Endometrial microvascular endothelial cells (primary cell): ENCODE results near the gene MEIS1. TPM values are rescaled to one million over a fixed set of nuclear protein-coding genes. Genes with fewer than 3 reads are reported as not detected.

Experiments
- in situ Hi-C: cut with HindIII; loops from 2 replicates; pipeline ENCODE4 v1.10.0; 2017; ENCODE audit warnings: low sequenced_read_pairs, low pct_unique_long_range_greater_than_20kb; ENCODE audit errors: inconsistent ontology term
- total RNA-seq: library from RNA; depleted of rRNA; stranded (reverse); fragments of >200 nt; gene quantifications from one replicate; pipeline ENCODE4 v1.2.3, GENCODE V29; 2015; ENCODE audit errors: inconsistent ontology term

Gene MEIS1
- total RNA-seq, 1 donor from 2014 or later, result 17.1 TPM

DNA sequence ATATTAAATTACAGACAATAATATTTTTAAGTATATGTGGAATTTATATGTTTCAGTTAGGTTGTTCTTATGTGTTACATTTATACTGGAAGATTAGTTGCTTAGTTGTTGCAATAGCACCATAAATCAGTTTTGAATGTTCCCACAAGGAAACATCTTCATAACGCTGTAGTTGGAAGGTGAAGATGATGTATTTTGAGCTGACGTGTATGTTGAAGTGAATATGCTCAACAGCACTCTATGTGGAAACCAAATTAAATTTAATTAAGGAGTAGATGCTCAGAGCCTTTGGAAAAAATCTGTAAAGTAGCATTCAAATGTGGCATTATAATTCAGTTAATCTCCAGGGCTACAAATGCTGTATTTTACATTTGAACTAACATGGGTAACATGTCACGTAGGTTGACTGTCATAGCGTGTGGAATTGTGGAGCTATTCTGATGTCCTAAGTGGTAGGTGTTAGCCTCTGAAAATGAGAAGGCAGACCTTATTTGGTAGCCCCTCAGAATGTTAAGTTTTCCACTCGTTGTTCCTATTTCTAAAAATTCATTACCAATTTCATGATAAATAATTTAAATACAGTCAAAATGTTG is 88.5 kb downstream of the MEIS1 start:
- in situ Hi-C loops, result no loop called here

DNA sequence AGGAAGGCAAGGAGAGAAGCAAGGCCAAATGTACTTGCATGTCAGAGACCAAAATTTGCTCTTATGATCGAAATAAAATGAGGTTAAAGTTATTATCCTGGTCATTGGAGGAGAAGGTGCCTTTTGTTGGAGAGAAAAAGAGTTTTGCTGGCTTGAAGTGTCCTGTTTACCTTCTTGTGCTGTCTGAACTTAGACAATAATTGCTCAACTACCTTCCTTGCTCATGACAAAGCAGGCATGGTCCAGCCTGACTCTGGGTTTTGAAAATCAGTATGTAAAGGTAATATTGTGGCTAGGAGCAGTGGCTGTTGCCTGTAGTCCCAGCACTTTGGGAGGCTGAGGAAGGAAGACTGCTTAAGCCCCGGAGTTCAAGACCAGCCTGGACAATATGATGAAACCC is 89.1 kb downstream of the MEIS1 start:
- in situ Hi-C loops, result no loop called here

DNA sequence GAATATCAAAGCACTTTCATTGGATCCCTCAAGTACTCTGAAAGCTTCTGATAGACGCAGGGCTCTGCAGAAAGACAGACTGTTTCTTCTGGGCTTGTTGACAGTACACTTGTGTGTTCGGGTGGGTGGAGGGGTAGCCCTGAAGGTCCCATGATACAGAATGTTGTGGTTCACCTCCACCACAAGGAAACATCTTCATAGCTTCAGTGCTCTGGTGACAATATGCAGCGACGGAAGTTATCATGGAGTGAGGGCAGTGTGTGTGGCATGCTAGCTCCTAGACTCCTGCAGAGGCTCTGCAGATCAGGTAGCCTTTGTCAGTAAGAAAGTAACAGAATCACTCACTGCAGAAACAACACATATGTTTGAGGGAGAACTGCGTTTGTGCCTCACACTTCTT is 90.7 kb downstream of the MEIS1 start:
- in situ Hi-C loops, result no loop called here

DNA sequence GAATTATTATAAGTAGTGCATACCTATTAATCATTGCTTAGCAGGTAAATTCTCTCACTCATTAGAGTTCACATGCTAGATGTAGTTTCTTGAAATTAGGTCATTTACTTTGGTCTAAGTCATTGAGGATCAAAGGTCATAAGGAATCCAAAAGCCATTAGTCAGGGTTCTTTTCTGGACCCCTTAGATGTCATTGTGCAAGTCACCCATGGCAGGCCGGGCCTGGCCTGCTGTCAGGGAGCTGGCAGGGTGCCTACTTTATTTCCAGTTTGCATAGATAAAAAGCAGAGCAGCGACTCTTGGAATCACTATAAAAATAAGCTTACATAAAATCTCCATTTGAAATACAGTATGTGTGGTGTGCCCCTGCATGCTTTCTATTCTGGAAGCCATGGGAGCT is 91.3 kb downstream of the MEIS1 start:
- in situ Hi-C loops, result no loop called here

DNA sequence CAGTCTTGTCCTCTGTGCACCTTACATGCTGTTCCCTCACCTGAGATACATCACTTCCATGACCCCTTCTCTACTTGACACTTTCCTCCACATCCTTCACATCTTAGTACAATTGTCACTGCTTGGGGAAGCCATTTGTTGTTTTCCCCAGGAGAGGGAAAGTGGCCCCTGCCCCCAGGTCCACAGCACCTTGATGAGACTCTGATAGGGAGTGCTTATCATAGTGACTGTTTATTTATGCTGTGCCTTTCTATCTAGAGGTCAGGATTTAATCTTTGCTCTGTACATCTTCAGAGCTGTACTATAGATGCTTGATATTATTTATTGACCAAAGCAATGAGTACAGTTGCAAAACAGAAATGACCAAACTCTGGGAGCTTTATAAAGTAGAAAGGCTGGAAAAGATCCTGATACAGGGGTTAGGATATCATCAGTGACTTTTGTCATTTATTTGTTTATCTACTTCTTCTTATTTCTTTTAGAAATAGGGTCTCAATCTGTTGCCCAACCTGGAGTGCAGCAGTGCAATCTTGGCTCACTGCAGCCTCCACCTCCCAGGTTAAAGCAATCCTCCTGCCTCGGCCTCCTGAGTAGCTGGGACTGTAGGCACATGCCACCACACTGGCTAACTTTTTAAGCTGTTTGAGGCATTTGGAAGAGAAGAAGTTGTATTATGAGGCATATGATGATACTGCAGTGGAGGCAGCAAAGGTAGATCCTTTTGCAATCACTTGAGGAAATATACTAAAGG is 94.2 kb downstream of the MEIS1 start:
- in situ Hi-C loops, result no loop called here

DNA sequence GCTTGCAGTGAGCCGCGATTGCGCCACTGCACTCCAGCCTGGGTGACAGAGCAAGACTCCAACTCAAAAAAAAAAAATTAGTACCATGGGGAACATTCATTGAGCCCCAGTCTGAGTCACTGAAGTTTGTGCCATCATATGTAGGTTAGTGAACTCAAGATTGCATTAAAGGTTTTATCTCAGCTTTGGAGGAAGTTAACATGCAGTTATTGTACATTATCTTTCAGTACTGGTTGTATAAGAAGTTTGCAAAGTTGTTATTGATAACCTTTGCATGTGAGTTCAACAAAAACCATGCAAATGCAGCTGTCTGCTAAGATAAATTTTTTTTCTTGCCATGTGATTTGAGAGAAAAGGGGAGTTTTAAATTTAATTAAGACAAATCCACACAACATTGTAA is 95.7 kb downstream of the MEIS1 start:
- in situ Hi-C loops, result no loop called here

DNA sequence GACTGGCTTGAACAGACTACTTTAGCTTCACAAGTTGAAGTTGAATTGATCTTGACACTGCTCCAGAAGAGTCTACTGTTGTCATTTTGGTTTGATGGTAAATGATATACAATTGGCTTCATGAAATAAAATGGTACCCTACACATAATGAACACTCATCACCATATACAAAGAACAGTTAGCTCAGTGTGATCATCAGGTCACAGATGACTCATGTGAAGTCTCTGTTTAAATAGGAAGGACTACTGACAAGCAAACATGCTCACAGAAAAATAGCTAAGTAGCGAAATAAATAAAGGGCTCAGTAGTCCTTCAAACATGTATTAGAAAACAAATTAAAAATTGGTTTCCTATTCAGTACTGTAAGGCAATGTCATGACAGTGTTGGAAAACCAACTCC is 96.2 kb downstream of the MEIS1 start:
- in situ Hi-C loops, result no loop called here

DNA sequence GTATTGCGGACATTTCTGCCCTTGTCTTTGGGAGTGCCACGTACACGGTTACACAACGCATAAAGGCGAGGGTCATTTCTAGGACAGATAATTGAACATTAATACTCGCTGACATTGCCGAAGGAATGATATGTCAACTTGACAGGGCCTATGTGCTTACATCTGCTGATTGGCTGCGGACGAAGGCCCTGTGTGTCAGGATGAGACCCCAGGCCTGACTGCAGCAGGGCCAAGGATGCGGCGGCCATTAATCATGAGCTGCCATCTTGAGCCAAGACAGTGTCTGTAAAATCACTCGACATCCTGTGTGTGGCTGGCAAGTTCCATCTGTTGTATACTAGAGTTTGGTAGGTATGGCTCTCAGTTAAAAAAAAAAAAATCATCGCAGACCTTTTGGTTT is 96.6 kb downstream of the MEIS1 start:
- in situ Hi-C loops, result no loop called here

DNA sequence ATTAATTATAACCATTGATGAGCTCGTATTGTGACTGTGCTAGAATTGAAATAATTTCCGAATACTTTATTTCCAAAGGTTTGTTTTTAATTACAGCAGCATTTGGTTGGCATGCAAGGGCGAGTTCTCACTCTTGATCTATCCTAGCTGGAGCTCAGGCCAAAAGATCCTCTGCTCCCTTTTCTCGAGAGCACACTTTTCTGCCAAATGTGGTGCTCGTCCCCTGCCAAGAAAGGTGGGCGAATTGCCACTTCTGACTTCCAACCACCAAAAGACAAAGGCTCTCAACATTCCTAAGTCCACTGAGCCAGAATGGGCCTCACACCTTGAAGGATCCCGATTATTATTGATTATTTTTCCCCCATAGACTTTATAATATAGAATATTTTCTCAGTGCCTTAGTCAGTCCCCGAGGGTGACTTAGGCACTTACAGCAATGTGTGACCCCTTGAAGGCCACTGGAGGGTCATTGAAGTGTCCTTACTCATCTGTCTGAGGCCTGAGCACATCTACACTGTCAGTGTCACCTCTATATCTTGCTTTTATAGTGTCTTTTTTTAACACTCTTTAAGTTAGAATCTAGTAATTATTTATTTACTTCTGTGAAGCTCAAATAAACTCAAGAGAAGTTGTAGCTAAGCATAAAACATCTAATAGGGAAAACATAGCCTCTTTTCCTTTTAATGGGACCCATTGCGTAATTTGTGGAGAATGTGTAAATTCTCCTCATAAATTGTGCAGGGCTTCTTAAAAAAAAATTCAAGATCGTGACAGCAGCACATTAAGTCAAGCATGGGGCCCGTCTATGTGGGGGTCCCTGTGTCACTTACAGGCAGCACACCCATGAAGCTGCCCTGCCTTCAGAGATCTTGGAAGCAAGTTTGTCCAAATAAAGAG is 98.3 kb downstream of the MEIS1 start:
- in situ Hi-C loops, result no loop called here

DNA sequence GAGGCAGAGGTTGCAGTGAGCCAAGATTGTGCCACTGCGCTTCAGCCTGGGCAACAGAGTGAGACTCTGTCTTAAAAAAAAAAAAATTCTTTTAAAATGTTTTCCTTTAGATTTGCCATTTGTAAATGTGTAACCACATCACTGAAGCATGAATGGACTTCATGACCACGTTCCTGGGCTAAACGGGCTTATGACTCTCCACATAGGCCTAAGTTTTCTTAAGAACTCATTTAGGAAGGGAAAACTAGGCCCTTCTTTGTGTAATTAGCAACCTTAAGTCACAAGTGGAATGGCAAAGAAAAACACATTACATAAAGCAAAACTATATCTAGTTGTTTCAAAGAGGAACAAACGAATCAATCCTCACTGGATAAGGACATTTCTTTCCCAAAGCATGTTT is 99.5 kb downstream of the MEIS1 start:
- in situ Hi-C loops, result no loop called here

DNA sequence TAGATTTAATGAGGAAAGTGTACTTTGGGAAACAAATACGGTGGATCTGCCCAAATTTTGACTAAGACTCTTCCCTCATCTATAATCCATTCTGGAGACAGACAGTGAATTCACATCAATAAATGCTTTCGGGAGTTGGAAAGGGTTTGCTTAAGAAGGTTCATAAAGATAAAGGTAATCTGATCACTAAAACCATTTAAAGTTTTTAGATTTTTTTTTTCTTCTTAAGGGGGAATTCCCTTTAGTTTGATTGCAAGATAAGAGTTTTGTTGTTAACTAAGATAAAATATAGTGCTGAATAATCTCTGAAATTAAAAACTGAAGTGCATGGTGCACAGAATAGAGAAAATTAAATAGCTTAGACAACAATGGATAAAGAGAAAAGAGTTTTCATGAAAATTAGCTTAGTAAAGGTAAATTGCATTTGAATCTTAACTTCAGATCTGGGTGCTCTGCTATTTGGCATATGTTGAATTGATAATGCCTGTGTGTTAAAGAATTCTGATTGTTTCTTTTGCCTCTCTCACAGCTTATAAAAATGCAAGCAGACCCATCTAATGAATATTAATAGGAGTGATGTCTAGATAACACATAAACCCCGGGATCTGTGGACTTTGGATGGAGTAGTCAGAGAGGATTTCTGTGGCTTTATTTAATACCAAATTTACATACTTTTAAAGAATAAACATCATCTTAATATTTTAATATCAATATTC is 100.8 kb downstream of the MEIS1 start:
- in situ Hi-C loops, result no loop called here

DNA sequence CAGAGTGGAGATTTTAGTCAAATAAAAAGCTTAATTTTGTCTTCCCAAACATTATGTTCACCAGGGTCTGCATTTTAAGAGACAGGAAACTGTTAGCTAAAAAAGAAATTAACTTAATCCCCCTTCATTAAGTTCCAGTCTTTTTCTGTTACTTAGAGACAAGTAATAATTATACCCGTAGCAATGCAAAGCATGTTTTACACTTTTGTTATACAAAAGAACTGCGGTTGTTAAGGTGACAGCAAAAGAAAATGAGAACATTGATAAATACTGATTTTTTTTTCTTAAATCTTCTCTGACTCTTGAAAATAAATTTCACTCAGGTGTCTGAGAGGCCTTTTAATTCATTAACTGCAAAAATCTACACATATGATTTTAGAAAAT is 101.4 kb downstream of the MEIS1 start:
- in situ Hi-C loops, result no loop called here

DNA sequence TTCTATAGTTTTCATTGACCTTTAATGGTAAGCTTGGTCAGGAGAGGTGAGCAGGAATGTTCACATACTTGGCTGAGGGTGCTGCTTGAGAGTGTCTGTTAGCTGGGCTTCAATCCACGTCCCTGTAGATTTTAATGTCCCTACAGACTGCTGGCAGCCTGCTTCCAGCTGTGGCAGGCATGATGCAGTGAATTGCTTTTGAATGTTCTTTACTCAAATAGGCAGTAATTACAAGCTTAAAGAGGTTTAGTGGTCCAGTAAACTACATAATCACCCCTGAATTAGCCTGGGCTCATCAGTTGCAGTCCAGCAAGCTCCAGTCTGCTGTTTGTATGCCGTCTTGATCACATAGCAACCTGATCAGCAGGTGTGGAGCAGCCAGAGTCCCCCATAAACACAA is 102.1 kb downstream of the MEIS1 start:
- in situ Hi-C loops, result no loop called here

DNA sequence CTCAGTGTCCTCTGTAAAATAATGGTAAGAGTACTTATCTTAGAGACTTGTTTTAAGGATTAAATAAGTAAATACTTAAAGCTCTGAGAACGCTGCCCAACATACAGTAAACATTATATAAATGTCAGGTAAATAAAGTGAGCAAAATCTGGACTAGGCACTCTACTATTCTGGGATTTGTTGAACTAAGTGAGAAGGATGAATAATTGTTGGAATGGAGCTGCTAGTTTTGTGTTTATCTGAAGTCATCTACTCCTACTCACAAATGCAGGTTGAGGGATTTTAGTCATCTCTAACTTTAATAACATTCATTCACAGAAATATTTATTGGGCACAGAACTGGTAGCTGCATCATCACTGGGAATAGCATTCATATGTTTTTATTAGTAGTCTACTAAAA is 103.4 kb downstream of the MEIS1 start:
- in situ Hi-C loops, result no loop called here

DNA sequence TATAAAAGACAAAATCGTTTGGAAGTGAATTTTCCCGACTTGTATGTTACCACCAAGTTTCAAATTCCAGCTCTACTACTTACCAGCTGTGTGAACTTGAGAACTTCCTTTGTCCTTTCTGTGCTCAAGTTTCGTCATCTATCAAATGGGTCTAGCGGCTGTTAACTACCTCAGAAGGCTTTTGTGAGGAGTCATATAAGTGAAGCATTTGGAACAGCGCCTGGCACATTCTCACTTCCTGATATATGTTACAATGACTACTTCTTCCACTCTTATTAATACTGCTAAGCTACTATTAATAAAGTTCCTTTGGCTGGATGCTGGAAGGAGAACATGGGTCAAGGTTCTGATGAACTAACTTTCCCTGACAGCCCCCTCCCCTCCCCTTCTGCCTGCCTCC is 104.5 kb downstream of the MEIS1 start:
- in situ Hi-C loops, result no loop called here

DNA sequence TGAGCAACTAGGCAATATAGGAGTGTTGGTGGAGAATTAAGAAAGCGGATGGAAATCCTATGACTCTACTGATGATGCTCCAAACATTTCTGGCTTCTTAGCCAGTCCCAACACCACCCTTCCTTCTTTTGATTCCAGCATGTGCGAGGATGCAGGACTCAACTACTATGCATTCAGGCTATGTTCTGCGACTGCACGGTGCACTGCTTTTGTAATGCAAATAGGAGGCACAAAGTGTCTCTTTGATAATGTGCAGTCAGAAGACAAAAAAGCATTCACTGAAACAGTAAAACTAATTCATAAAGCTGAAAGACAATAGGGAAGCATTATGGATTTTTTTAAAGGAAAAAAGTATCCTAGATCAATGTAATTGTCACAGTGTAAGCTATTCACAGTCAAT is 106.7 kb downstream of the MEIS1 start:
- in situ Hi-C loops, result no loop called here

DNA sequence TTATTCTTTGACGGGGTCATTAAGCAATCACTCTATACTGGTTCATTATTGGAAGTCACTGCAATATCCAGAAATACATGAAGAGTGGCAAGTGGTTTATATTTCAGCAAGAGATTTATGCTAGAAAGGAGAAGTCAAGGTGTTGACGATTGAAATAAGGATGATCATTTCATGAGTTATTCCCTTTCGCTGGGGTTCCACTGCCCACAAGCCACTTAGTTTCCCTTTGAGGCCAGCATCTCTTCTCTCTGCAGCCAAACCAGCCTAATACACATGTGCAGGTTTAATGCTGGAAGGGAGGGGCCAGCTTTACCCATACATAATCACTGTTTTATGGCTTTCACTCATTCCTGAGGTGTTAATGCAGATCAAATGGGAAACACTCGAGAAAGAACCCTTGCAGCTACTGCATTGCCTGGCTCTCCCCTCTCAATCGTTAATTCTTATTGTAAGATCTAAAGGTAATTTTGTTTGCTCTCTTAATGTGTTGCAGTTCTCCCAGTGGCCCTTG is 108.4 kb downstream of the MEIS1 start:
- in situ Hi-C loops, result no loop called here

DNA sequence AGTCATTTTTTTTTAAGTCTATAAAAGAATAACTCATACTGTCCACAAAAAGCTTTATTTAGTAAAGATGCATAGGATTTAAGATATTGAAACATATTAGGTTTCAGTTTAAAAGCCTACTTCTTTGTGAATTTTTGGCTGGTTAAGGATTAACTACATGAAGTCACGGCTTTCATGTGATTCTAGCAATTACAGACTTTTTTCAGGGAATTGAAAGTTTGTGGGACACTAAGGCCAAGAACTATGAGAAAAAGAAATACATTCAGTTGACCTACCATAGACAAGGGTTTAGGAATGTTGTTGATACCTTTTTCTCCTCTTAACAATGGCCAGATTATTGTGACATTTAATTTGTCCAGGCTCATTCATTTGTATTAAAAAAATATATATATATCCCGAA is 109.3 kb downstream of the MEIS1 start:
- in situ Hi-C loops, result no loop called here

DNA sequence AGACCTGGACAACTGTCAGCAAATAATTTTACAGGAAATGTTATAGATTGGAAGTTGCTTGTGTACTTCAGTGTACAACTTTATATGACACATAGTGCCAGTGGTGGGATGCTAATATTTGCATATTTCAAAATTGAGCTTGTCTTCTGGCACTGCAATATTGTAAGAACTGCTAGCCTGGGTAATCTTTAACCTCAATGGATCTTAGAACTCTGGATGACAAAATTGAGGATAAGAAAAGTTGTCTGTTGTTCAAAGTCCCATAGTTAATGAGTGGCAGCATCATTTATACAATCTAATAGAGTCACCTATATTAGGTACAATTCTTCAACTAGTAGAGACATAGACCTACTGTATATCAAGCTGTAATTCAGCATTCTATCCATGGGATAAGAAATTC is 110.3 kb downstream of the MEIS1 start:
- in situ Hi-C loops, result no loop called here
